ENCODE data around the gene TNFRSF1A. TPM values are rescaled to one million over a fixed set of nuclear protein-coding genes. Genes with fewer than 3 reads are reported as not detected.
A peak's percentile ranks its signal among the peaks of the same experiment; 100 is the strongest.

The TNFRSF1A gene
- 100 to 1,000 TPM; 229 to 317 (median 258) TPM for total RNA-seq

- Histone ChIP-seq H3K9me3 (no peaks in the 10 kb centered on the region), H3K4me1 (peaks cover 24 to 68% (median 60%) of the 10 kb centered on the region in 4 donors), H3K27me3 (no peaks in the 10 kb centered on the region), H3K4me3 (peak within 1 kb of the TSS; percentile 66 to 84 (median 70)), H3K36me3 (no peaks in the 10 kb centered on the region), H3K27ac (peak within 1 kb of the TSS; percentile 94 to 99 (median 98))
- intact Hi-C loops (cut with DNase I; ENCODE audit: low total_unique reads) (no loop called here), in situ Hi-C loops (cut with MboI; ENCODE audit: low pct_ligation_motif_present in 1 of 4, low pct_unique_long_range_greater_than_20kb in 1 of 4, low sequenced_read_pairs in 3 of 4) (loop anchor here in 2 of 4 donors (25.0 kb wide), 2 partner anchors 121 to 196 kb away; partner anchors contain the start of genes TAPBPL (in 2 of the 2), VAMP1 (in 2 of the 2) and GAPDH (in 1 of the 2))
- DNase-seq, result peak; percentile 82
- TF ChIP-seq EP300 (IDR thresholded peaks at IDR 0.05; ENCODE audit: low read depth) (no peak), CTCF (IDR thresholded peaks at IDR 0.05) (peak in 1 of 5 experiments; percentile 28), POLR2A (IDR thresholded peaks at IDR 0.05) (peak; percentile 80), POLR2AphosphoS5 (IDR thresholded peaks at IDR 0.05) (peak; percentile 80 to 86 (median 85))
- WGBS, 2 donors (ENCODE audit: low coverage in 1 of 2), result 0 to 7% methylated on average over 5 to 21 of the region's 21 CpGs
Measured at GRCh38 chr12:6341417-6342139, at the start of gene TNFRSF1A. Gene TNFRSF1A, minus strand, starts transcription at chr12:6342076. Its CDS starts 262 bp downstream, at chr12:6341814.

- in situ Hi-C loops (cut with MboI; ENCODE audit: low pct_ligation_motif_present in 1 of 4, low pct_unique_long_range_greater_than_20kb in 1 of 4, low sequenced_read_pairs in 3 of 4), result no loop called here
- TF ChIP-seq POLR2A (IDR thresholded peaks at IDR 0.05) (no peak), EP300 (IDR thresholded peaks at IDR 0.05; ENCODE audit: low read depth) (no peak), POLR2AphosphoS5 (IDR thresholded peaks at IDR 0.05) (no peak), CTCF (IDR thresholded peaks at IDR 0.05) (no peak)
- DNase-seq, result no peak
- H3K4me3 ChIP-seq, result no peak overlapping the region
- no peaks in the 10 kb centered on the region for H3K9me3 ChIP-seq
- H3K36me3 ChIP-seq, result peaks cover 0 to 19% (median 8%) of the 10 kb centered on the region in 4 donors
- H3K27ac ChIP-seq, result peak overlapping the region; percentile 87 to 92 (median 90)
- peaks cover 19 to 63% (median 50%) of the 10 kb centered on the region in 4 donors for H3K4me1 ChIP-seq
- 85% methylated on average over 15 of the region's 17 CpGs; no CpG with 5 or more reads in 1 of the 2 donors for WGBS, 2 donors (ENCODE audit: low coverage in 1 of 2)
- intact Hi-C loops (cut with DNase I; ENCODE audit: low total_unique reads), result no loop called here
- H3K27me3 ChIP-seq, result no peaks in the 10 kb centered on the region
Measured at GRCh38 chr12:6391013-6391412, 49.1 kb upstream of the TNFRSF1A start.

- in situ Hi-C loops (cut with MboI; ENCODE audit: low pct_ligation_motif_present in 1 of 4, low pct_unique_long_range_greater_than_20kb in 1 of 4, low sequenced_read_pairs in 3 of 4), result no loop called here
- DNase-seq, result peak; percentile 61
- no peaks in the 10 kb centered on the region for H3K9me3 ChIP-seq
- H3K4me3 ChIP-seq, result no peak overlapping the region
- H3K27ac ChIP-seq, result peak overlapping the region; percentile 87 to 92 (median 90)
- no peaks in the 10 kb centered on the region for H3K27me3 ChIP-seq
- peaks cover 22 to 66% (median 56%) of the 10 kb centered on the region in 4 donors for H3K4me1 ChIP-seq
- H3K36me3 ChIP-seq, result peaks cover 0 to 21% (median 8%) of the 10 kb centered on the region in 4 donors
- TF ChIP-seq EP300 (IDR thresholded peaks at IDR 0.05; ENCODE audit: low read depth) (no peak), POLR2A (IDR thresholded peaks at IDR 0.05) (no peak), POLR2AphosphoS5 (IDR thresholded peaks at IDR 0.05) (no peak), CTCF (IDR thresholded peaks at IDR 0.05) (no peak)
- 48 to 69% methylated on average over 7 to 15 of the region's 15 CpGs for WGBS, 2 donors (ENCODE audit: low coverage in 1 of 2)
- intact Hi-C loops (cut with DNase I; ENCODE audit: low total_unique reads), result no loop called here
Measured at GRCh38 chr12:6390084-6390799, 48.4 kb upstream of the TNFRSF1A start.

GRCh38 chr12:6387541-6387940, 45.7 kb upstream of the TNFRSF1A start:
- no peak for TF ChIP-seq POLR2AphosphoS5 (IDR thresholded peaks at IDR 0.05)
- TF ChIP-seq EP300 (IDR thresholded peaks at IDR 0.05; ENCODE audit: low read depth), result no peak
- TF ChIP-seq CTCF (IDR thresholded peaks at IDR 0.05), result no peak
- TF ChIP-seq POLR2A (IDR thresholded peaks at IDR 0.05), result no peak
- peak overlapping the region; percentile 6 to 52 (median 24) for H3K27ac ChIP-seq
- 84% methylated on average over 7 of the region's 7 CpGs; no CpG with 5 or more reads in 1 of the 2 donors for WGBS, 2 donors (ENCODE audit: low coverage in 1 of 2)
- H3K4me1 ChIP-seq, result peaks cover 30 to 72% (median 64%) of the 10 kb centered on the region in 4 donors
- intact Hi-C loops (cut with DNase I; ENCODE audit: low total_unique reads) (no loop called here), in situ Hi-C loops (cut with MboI; ENCODE audit: low pct_ligation_motif_present in 1 of 4, low pct_unique_long_range_greater_than_20kb in 1 of 4, low sequenced_read_pairs in 3 of 4) (no loop called here)
- H3K36me3 ChIP-seq, result peaks cover 0 to 21% (median 8%) of the 10 kb centered on the region in 4 donors
- no peak overlapping the region for H3K4me3 ChIP-seq
- H3K27me3 ChIP-seq, result no peaks in the 10 kb centered on the region
- no peak for DNase-seq
- H3K9me3 ChIP-seq, result no peaks in the 10 kb centered on the region

Data from transverse colon (tissue), 4 donors.